SU-DHL-6 (cell line): ENCODE data around the gene TPD52L1.

ENCODE experiments used
- H2AFZ ChIP-seq: fragments of 200-600 bp; sonication (generic); 2 replicates; pipeline ENCODE4 v1.6.1; 2014; ENCODE audit warnings: low read depth, mild to moderate bottlenecking, moderate library complexity, mixed read lengths, antibody characterized with exemption, low read length; ENCODE audit not compliant: severe bottlenecking
- H3F3A ChIP-seq: fragments of 200-600 bp; shearing (Covaris generic); 2 replicates; pipeline ENCODE4 v1.6.0; 2016; ENCODE audit warnings: antibody characterized with exemption, mild to moderate bottlenecking; ENCODE audit not compliant: insufficient read depth
- H3K27ac ChIP-seq: fragments of 200-600 bp; sonication (generic); 2 replicates; pipeline ENCODE4 v1.5.1; 2016; ENCODE audit warnings: low read depth, mild to moderate bottlenecking, low read length, moderate library complexity, mixed read lengths
- H3K27me3 ChIP-seq: fragments of 200-600 bp; sonication (generic), shearing (Covaris generic); 2 replicates; pipeline ENCODE4 v1.6.0; 2014; ENCODE audit warnings: mild to moderate bottlenecking, low read length
- H3K36me3 ChIP-seq: fragments of 200-600 bp; sonication (generic); 2 replicates; pipeline ENCODE4 v1.6.1; 2014; ENCODE audit warnings: mild to moderate bottlenecking, low read length, mixed read lengths
- H3K4me2 ChIP-seq: fragments of 300-600, 200-600 bp; shearing (Covaris generic), sonication (generic); 2 replicates; pipeline ENCODE4 v1.6.0; 2014; ENCODE audit warnings: low read length, low read depth, mild to moderate bottlenecking; ENCODE audit not compliant: poor library complexity, severe bottlenecking
- H3K4me3 ChIP-seq: fragments of 200-600 bp; sonication (generic); 2 replicates; pipeline ENCODE4 v1.5.1; 2014; ENCODE audit warnings: antibody characterized with exemption, low read length, mild to moderate bottlenecking, mixed read lengths; ENCODE audit not compliant: insufficient read depth, poor library complexity, severe bottlenecking
- H3K79me2 ChIP-seq: fragments of 200-600 bp; sonication (generic); 2 replicates; pipeline ENCODE4 v1.6.1; 2014; ENCODE audit warnings: mild to moderate bottlenecking, low read length, moderate library complexity; ENCODE audit not compliant: insufficient read depth
- H3K9ac ChIP-seq: fragments of 200-600 bp; sonication (generic); 2 replicates; pipeline ENCODE4 v1.7.0; 2014; ENCODE audit warnings: mild to moderate bottlenecking, low read length
- H3K9me2 ChIP-seq: fragments of 200-600 bp; sonication (generic); replicated peaks from 2 replicates; pipeline ENCODE4 v1.6.1; 2014; ENCODE audit warnings: low read length; ENCODE audit not compliant: insufficient read depth
- H3K9me3 ChIP-seq: fragments of 200-600 bp; sonication (generic); 2 replicates; pipeline ENCODE4 v1.6.1; 2014; ENCODE audit warnings: low read length, mixed read lengths; ENCODE audit not compliant: insufficient read depth
- H4K20me1 ChIP-seq: fragments of 200-600 bp; sonication (generic); 2 replicates; pipeline ENCODE4 v1.6.1; 2014; ENCODE audit warnings: low read depth, mild to moderate bottlenecking, antibody characterized with exemption, low read length, moderate library complexity, mixed read lengths
- CTCF ChIP-seq: fragments of 200-600 bp; sonication (generic); IDR thresholded peaks from one replicate; pipeline ENCODE4 v1.5.1; 2017; ENCODE audit warnings: antibody characterized with exemption, mild to moderate bottlenecking, low read length, moderate library complexity; ENCODE audit not compliant: insufficient read depth, poor library complexity, severe bottlenecking
- EZH2phosphoT487 ChIP-seq: fragments of 200-600 bp; sonication (generic), shearing (Covaris generic); conservative IDR thresholded peaks from 2 replicates; pipeline ENCODE4 v1.6.1; 2018; ENCODE audit warnings: mild to moderate bottlenecking, antibody characterized with exemption, low read length, moderate library complexity, mixed read lengths

The TPD52L1 gene

GRCh38 chr6:125189494-125189893, 35.9 kb downstream of the TPD52L1 start:
- H3F3A ChIP-seq, result no peaks in the 10 kb centered on the region
- H3K27me3 ChIP-seq, result no peaks in the 10 kb centered on the region
- no peaks in the 10 kb centered on the region for H3K79me2 ChIP-seq
- no peaks in the 10 kb centered on the region for H4K20me1 ChIP-seq
- H2AFZ ChIP-seq, result no peak overlapping the region
- H3K4me2 ChIP-seq, result no peak overlapping the region
- no peaks in the 10 kb centered on the region for H3K9me2 ChIP-seq
- H3K9ac ChIP-seq, result no peak overlapping the region
- no peaks in the 10 kb centered on the region for H3K36me3 ChIP-seq
- TF ChIP-seq CTCF (no peak), EZH2phosphoT487 (no peak)
- H3K27ac ChIP-seq, result no peak overlapping the region
- no peak overlapping the region for H3K4me3 ChIP-seq
- H3K9me3 ChIP-seq, result no peaks in the 10 kb centered on the region

GRCh38 chr6:125190667-125191066, 37.1 kb downstream of the TPD52L1 start:
- TF ChIP-seq EZH2phosphoT487 (no peak), CTCF (no peak)
- no peak overlapping the region for H3K9ac ChIP-seq
- H3K27ac ChIP-seq, result no peak overlapping the region
- no peaks in the 10 kb centered on the region for H3K27me3 ChIP-seq
- H4K20me1 ChIP-seq, result no peaks in the 10 kb centered on the region
- no peak overlapping the region for H3K4me3 ChIP-seq
- no peaks in the 10 kb centered on the region for H3K36me3 ChIP-seq
- no peaks in the 10 kb centered on the region for H3K79me2 ChIP-seq
- no peak overlapping the region for H2AFZ ChIP-seq
- H3K9me3 ChIP-seq, result no peaks in the 10 kb centered on the region
- H3K9me2 ChIP-seq, result no peaks in the 10 kb centered on the region
- no peaks in the 10 kb centered on the region for H3F3A ChIP-seq
- H3K4me2 ChIP-seq, result no peak overlapping the region

GRCh38 chr6:125191916-125192609, 38.5 kb downstream of the TPD52L1 start:
- no peaks in the 10 kb centered on the region for H3K27me3 ChIP-seq
- TF ChIP-seq EZH2phosphoT487 (no peak), CTCF (peak; percentile 57)
- no peak overlapping the region for H3K27ac ChIP-seq
- H3K9me2 ChIP-seq, result no peaks in the 10 kb centered on the region
- no peak overlapping the region for H3K4me2 ChIP-seq
- H4K20me1 ChIP-seq, result no peaks in the 10 kb centered on the region
- no peaks in the 10 kb centered on the region for H3K36me3 ChIP-seq
- no peaks in the 10 kb centered on the region for H3F3A ChIP-seq
- no peaks in the 10 kb centered on the region for H3K9me3 ChIP-seq
- no peak overlapping the region for H2AFZ ChIP-seq
- H3K4me3 ChIP-seq, result no peak overlapping the region
- no peaks in the 10 kb centered on the region for H3K79me2 ChIP-seq
- H3K9ac ChIP-seq, result no peak overlapping the region
